Gastroesophageal sphincter (tissue), 3 donors: ENCODE measurements around the gene LIPA.

Experiments
- EP300 ChIP-seq: sonication (generic); formaldehyde crosslinking; IDR thresholded peaks from one replicate; pipeline ENCODE4 v1.6.1; 2017; ENCODE audit warnings: antibody characterized with exemption, mild to moderate bottlenecking
- POLR2A ChIP-seq, 2 donors: fragments of 450-650 bp; IDR thresholded peaks; one replicate each; pipeline ENCODE4 v1.6.1; 2017; ENCODE audit warnings: antibody characterized with exemption in 2 of 2, mild to moderate bottlenecking in 2 of 2, moderate library complexity in 1 of 2
- POLR2AphosphoS5 ChIP-seq: sonication (generic); formaldehyde crosslinking; IDR thresholded peaks from one replicate; pipeline ENCODE4 v1.6.1; 2017; ENCODE audit warnings: antibody characterized with exemption
- TF ChIP-seq, protein P1 (sequence below), 4 experiments: fragments of 200-600 bp in 2 of 4; fragments of 450-650 bp in 2 of 4; sonication (generic) in 1 of 4; IDR thresholded peaks; one replicate each; pipeline ENCODE4 v1.5.1; 2017 to 2019; ENCODE audit warnings: antibody characterized with exemption in 4 of 4, mild to moderate bottlenecking in 2 of 4, moderate library complexity in 2 of 4

DNA sequence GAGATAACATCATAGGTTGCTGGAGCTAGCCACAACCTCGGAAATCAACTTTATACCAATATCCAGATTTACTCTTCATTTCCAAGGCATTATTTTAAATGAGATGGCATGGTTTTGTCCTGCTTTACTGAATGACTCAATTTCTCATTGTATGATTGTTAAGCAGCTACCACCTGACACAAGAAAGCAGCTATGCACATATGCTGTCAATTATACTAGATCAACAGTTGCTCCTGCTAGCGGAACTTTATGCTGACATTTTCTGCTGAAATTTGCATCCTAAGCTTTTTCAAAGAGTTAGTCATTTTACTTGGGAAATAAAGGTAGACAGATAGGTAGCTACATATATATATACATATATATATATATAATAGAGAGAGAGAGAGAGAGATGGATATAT lies 35.5 kb downstream of the LIPA start:
- TF ChIP-seq, protein P1, sequence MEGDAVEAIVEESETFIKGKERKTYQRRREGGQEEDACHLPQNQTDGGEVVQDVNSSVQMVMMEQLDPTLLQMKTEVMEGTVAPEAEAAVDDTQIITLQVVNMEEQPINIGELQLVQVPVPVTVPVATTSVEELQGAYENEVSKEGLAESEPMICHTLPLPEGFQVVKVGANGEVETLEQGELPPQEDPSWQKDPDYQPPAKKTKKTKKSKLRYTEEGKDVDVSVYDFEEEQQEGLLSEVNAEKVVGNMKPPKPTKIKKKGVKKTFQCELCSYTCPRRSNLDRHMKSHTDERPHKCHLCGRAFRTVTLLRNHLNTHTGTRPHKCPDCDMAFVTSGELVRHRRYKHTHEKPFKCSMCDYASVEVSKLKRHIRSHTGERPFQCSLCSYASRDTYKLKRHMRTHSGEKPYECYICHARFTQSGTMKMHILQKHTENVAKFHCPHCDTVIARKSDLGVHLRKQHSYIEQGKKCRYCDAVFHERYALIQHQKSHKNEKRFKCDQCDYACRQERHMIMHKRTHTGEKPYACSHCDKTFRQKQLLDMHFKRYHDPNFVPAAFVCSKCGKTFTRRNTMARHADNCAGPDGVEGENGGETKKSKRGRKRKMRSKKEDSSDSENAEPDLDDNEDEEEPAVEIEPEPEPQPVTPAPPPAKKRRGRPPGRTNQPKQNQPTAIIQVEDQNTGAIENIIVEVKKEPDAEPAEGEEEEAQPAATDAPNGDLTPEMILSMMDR (IDR thresholded peaks at IDR 0.05) = no peak
- TF ChIP-seq POLR2AphosphoS5 (no peak), POLR2A (IDR thresholded peaks at IDR 0.05) (no peak), EP300 (no peak)
